Activated CD4-positive, CD25-positive, alpha-beta regulatory T cell (primary cell): Measurements from ENCODE around the gene MC1R.
"Not testable (repeated sequence)": the region's sequence is repeated elsewhere in the genome, so short reads cannot be mapped to it uniquely, and the experiment has no call there.

Experiments used
- DNase-seq, 4 experiments: peaks; one replicate each; lab custom pipeline; 2025; lab: John Stamatoyannopoulos, UW

MC1R gene

DNA sequence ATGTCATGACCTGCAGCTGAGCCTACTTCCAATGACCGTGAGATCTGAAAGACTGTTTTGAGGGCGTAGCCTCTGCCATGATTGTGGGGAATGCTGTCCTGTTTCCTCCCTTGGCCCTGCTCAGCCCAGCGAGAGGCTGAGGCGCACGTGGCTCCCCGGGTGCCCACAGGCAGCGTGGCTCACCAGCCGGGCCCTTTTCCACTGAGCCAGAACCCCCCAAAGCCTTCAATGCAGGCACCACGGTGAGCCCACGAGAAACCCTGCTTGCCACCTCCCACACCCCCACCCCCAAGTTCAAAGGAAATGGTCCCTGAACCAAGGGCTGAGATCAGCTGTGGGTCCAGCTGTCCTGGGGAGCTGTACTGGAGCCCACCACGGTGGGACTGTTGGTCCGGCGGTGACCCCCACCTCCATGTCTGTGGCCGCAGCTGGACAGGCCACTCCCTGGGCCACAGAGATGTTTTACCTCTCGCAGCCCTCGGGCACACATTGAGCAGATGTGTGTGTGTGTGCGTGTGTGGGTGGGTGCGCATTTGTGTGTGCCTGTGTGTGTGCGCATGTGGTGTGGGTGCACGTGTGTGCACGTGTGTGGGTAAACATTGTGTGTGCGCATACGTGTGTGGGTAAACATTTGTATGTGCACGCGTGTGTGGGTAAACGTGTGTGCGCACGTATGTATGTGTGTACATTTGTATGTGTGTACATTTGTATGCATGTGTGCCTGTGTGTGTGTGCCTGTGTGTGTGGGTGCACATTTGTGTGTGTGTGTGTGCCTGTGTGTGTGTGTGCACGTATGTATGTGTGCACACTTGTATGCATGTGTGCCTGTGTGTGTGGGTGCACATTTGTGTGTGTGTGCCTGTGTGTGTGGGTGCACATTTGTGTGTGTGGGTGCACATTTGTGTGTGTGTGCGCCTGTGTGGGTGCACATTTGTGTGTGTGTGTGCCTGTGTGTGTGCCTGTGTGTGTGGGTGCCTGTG, 5.0 kb upstream of the MC1R start:
- no peak for DNase-seq

DNA sequence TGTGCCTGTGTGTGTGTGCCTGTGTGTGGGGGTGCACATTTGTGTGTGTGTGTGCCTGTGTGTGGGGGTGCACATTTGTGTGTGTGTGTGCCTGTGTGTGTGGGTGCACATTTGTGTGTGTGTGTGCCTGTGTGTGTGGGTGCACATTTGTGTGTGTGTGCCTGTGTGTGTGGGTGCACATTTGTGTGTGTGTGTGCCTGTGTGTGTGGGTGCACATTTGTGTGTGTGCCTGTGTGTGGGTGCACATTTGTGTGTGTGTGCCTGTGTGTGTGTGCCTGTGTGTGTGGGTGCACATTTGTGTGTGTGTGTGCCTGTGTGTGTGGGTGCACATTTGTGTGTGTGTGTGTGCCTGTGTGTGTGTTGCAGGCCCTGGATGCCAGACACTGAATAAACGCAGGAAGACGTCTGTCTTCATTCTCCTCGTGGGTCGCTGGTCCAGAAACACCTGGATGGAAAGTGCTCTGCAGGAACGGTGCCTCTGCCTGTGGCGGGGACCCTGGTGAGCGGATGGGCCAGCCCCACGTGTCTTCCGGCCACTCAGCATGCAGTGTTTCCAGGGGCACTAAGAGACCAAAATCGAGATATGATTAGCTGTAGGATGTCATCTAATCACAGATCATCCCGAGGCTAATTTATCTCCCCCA, 3.9 kb upstream of the MC1R start:
- DNase-seq: not testable (repeated sequence)

DNA sequence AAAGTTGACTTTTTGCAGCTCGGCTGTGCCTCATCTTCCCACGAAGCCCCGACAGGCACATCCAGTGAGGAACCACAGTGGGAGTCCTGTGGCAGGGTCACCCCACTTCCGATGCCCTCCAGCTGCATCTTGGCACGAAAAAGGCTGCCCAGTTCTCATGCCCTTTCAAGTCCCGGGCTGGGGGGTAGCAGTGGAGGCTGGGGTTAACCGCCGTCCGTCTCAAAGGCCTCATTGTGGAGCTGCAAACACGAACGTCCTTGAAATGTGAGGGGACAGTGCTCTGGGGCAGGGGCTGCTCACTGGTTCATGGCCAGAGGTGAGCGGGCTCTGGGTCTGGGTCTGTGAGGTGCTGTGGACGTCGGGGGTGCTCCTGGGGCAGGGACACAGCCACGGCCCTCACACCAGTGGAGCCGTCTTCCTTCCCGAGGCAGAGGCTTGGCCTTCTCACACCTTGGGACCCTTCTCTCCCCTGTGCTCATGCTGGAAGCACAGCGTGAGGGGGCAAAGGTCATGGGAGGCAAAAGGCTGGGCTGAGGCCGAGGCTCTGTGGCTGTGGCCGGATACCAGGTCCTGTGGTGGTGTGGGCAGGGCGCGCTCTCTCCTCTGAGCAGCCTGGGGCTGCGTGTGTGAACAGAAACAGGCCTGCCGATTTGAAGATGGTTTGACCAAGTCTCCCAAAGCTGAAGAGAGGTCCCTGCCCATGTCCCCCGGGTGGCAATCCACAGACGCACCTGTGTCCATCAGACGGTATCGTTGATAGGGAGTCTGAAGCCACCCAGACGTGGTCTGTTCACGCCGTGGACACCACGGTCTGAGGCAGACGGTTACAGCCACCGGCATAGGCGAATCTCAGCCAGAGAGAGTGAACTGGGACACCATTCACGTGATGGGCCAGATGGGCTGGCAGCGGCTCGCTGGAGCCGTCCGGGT, 3.1 kb upstream of the MC1R start:
- no peak for DNase-seq

GRCh38 chr16:89917773-89918452, 749 bp upstream of the MC1R start:
- DNase-seq: peak; percentile 32 to 69 (median 38)

- no peak for DNase-seq
Observed at GRCh38 chr16:89919535-89920406, 1.1 kb downstream of the MC1R start.

DNA sequence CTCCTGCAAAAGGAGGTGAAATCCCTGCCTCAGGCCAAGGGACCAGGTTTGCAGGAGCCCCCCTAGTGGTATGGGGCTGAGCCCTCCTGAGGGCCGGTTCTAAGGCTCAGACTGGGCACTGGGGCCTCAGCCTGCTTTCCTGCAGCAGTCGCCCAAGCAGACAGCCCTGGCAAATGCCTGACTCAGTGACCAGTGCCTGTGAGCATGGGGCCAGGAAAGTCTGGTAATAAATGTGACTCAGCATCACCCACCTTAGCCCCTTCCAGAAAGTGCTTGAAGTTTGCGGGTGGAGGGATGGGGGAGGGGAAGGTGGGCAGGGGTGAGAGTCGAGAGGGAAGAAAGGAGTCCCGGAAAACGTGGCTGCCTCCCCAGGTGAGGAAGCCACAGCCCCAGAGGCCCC, 2.1 kb downstream of the MC1R start:
- no peak for DNase-seq

- DNase-seq: no peak
Observed at GRCh38 chr16:89921131-89921701, 2.6 kb downstream of the MC1R start.

DNA sequence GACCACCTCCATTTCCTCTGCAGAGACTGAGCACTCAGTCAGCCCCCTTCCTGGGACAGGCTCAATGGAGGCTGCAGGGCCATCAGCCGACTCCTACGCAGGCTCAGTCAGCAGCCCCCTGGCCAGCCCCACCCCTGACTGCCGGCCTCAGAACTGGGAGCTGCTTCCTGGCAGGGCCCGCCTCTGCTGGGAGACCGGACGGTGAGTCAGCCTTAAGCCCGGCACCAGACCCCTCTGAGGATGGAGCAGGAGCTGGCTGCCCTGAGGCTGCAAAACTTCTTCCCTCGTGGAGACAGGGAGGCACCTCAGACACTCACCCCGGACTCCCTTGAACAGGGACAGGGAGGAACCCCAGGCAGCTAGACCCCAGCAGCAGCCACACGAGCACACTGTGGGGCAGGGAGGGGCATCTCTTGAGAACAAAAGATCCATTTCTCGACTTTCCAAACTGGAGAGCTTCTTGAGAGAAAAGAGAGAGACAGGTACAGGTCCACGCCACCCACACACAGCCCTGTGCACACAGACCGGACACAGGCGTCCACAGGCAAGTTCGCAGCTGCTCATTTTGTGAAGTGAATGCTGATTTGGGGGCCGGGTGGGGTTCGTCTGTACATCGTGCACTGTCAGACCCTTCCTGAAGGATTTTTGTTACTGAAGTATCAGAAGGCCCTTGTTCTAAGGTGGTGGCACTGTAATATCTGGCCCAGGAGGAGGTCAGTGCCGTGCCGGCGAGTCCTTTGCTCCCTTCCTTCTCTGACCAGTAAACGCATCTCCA, 3.2 kb downstream of the MC1R start:
- DNase-seq: no peak

GRCh38 chr16:89922477-89922883, 3.8 kb downstream of the MC1R start:
- DNase-seq: no peak

GRCh38 chr16:89922884-89923639, 4.4 kb downstream of the MC1R start, which contains the start of gene TUBB3:
Gene TUBB3, plus strand, starts transcription at chr16:89923342. Its CDS starts 60 bp downstream, at chr16:89923402.
- DNase-seq: no peak

GRCh38 chr16:89923640-89924296, 5.1 kb downstream of the MC1R start:
- DNase-seq: no peak

DNA sequence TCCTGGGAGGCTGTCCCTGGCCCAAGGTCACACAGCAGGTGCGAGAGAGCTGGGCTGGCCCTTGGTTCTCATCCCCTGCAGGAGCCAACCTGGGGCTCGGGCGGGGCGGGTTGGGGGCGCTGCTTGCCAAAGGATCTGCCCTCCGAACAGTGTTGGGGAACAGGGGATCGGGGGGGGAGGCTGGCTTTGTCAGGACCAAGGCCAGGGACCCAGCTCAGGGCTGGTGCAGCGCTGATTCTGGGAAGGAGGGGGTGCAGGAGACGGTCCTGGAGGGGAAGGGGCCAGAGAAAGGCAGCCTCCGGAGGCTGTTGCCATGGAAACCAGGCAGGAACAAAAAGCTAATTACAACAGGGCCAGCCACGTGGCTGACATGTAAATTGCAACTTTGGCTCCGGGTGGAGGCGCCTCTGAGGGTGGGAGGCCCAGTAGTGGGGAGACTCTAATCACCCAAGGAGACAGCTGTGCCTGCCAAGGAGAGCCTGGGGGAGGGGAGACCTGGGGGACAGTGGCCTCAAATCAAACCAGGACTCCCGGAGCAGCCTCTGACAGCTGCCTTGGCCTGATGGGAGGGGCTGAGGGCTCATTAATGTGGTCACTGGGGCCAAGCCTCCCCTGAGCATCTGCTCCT, 5.7 kb downstream of the MC1R start:
- no peak for DNase-seq

DNA sequence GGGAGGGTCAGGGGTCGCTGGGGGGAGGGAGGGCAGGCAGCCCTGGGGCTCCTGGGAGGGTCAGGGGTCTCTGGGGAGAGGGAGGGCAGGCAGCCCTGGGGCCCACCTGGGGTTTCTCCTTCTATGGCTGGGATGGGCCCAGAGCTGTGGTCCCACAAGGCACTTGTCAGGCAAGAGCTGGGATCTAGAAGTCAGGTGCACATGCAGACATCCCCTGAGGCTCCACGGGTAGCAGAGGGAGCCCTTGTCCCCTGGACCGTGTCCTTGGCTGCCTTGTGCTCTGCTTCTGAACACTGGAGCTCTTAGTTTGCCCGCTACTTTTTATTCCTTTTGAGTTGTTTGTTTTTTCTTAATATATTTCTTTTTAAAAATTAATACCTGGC, 6.3 kb downstream of the MC1R start:
- no peak for DNase-seq

DNA sequence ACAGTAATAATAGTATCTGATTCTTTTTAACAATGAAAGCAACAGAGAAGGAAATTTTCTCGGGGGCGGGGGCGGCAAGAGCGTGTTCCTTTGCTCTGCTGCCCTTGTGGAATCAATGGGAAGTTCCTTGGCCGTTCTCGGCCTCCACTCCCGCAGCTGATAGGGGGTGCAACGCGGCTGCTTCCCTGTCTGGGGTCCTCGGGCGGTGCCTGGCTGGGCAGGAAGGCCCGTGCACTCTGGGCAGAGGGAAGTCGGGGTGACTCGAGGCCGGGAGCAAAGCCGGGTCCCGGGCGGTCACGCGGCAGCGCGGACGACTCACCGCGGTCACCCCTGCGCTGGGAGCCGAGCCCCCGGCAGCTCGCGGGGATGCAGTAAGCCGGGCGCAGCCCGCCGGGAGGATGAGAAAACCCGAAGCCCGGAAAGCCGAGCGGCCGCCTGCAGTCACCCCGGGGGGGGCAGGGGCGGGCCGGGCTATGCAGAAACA, 7.0 kb downstream of the MC1R start:
- DNase-seq: no peak

- no peak for DNase-seq
Observed at GRCh38 chr16:89931305-89931896, 12.7 kb downstream of the MC1R start.

DNA sequence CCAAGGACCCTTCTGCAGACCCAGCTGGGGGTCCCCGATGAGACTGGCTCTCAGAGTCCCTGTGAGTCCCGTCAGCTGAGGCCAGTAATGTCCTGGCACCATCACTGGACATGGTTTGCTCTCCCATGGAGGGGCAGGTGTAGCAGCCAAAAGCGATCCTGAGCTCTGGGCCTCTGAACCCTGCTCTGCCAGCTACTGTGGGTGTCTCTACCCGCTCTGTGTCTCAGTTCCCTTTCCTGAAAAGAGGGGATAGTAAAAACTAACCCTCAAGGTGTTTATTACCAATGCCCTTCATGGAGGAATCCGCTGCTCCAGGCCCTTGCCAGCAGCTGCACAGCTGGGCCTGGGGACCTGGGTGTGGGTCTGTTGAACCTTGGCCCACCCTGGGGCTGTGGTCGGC, 13.3 kb downstream of the MC1R start:
- no peak for DNase-seq

GRCh38 chr16:89934019-89934418, 15.4 kb downstream of the MC1R start:
- not testable (repeated sequence) for DNase-seq
